Activated naive CD8-positive, alpha-beta T cell treated with anti-CD3 and anti-CD28 coated beads, Interleukin-2, amount 50 U/mL, for 16 hours (primary cell): ENCODE data around the gene SSTR5.

Experiments
- DNase-seq: peaks from one replicate; pipeline ENCODE4 v3.0.0-alpha.2; 2020; ENCODE audit warnings: low read depth, low spot score

The SSTR5 gene

DNA sequence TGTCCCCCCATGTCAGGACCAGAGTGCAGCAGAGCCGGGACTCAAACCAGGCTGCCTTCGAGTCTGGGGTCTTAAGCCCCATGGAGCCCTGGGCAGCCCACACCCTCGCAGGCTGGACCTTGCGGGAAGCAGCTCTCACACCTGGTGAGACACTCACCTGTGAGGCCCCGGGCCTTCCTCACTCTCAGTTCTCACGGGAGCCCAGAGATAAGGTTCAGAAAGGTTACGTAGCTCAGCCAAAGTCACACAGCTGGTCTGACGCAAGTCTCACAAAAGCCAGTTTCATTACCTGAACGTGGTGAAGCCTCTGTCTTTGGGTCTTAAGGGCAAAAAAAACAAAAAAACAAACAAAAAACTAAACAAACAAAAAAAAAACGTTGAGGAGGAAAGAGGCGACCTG, 32.8 kb upstream of the SSTR5 start:
- no peak for DNase-seq

DNA sequence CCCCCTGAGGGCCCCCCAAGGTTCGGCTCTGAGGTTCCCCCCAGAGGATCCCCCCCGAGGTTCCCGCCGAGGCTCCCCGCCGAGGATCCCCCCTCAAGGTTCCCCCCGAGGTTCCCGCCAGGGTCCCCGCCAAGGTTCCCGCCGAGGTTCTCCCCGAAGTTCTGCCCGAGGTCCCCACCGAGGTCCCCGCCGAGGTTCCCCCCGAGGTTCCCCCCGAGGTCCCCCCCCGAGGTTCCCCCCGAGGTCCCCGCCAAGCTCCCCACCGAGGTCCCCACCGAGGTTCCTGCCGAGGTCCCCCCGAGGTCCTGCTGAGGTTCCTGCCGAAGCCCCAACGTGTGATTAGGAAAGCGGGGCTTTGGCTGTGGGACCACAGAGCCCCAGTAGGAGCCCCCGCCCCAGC, 32.2 kb upstream of the SSTR5 start:
- no peak for DNase-seq

DNA sequence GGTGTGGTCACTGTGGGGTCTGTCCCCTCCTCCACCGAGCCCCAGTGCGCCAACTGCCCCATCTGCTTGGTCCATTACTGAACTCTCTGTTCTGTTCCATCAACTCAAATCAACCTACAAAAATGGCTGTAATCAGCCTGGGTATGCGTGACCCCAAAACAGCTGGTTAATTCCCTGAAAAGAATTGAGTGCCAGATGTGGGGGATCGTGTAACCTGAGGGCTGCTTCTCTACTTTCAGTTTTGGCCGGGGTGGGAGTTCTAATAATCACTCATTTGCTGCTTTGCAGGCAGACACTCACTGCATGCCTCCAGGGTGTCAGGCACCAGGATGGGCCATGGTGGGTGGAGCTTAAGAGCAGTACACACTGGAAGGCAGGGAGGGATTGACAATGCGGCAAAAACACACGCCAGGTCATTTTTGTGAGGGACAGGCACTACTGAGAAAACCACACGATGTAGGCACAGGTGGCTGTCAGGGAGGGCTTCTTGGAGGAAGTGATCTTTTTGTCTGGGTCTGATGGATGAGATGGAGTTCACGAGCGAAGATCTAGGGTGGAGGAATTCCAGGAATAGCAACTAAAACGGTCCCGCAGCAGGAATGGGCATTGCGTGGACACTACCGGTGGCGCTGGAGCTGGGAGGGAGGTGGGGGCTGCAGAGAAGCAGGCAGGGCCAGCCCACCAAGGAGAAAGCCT, 30.4 kb upstream of the SSTR5 start:
- DNase-seq = no peak

DNA sequence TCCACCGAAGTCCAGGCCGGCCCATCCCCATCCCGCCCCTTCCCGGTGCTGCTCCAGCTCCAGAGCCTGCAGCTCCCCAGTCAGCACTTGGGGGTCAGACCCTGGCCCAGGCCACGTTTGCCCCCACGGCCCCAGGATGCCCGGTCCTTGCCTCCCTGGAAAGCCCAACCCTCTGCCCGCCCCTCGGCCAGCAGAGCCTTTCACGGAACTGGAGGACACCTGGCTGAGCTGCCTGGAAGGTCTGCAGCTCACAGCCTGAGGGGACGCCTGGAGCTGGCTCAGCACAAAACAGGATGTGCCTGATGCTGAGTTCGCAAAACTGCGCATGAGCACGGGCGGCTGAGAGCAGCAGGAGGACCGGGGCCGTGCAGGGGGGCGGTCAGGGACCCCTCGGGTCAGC, 29.7 kb upstream of the SSTR5 start:
- DNase-seq = no peak

DNA sequence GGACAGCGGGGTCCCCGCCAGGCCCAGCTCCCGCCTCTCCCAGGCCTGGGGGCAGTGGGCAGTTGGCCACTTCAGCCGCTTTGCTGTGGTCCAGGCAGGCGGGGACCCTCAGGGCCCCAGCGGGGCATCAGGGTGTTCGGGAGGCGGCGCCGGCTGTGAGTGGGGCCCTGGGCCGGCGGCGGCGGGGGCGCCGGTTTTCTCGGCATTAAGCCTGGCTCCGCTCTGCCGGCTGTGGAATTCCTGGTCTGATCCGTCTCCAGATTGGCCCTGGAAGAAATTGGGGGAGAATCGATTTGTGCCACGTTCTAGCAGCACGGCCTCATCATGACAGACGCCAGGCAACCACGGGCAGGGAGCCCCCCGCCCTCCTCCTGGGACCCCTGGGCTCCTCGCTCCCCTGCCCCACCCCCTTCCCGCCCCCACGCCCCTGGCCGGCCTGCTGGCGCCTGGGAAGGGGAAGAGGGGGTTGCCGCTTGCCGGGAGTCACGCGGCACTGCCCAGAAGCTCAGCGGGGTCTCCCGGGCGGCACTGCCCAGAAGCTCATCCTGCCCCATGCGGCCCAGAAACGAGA, 28.6 kb upstream of the SSTR5 start:
- no peak for DNase-seq

DNA sequence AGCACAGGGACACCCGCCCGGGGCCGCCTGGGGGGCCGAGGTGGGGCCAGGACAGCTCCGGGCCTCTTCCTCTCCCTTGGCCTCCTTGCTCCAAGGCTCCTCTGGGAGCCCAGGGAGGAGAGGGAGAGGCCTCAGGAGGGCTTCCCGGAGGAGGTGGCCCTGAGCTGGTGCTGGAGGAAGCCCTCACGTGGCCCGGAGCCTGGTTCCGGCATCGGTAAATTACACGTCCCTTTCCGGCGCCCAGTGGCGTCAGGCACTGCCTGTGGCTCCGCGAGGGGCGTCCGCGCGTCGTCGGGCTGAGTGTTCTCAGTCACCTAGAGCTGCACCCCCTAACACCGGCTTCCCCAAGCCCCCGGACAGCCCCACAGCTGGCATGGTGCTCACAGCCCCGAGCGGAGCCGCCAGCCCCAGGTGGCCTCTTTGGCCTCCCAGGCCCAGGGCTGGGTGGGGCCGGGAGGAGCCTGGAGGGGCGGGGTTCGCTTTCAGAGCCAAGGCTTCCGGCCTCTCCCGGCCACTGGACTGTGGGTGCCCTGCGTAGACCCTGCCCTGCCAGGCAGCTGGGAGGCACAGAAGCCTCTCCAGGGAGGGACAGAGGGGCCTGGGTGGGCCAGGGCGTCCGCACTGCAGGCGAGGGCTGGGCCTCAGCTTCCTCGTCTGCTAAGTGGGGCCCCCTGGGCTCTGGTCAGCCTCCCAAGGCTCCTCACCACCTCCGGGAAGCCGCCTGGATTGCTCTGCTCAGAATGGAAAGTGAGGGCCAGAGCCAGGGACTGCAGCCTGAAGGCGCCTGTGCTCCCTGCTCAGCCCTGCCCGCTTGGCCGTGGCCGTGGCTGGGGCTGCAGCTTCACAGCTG, 27.9 kb upstream of the SSTR5 start:
- no peak for DNase-seq

DNA sequence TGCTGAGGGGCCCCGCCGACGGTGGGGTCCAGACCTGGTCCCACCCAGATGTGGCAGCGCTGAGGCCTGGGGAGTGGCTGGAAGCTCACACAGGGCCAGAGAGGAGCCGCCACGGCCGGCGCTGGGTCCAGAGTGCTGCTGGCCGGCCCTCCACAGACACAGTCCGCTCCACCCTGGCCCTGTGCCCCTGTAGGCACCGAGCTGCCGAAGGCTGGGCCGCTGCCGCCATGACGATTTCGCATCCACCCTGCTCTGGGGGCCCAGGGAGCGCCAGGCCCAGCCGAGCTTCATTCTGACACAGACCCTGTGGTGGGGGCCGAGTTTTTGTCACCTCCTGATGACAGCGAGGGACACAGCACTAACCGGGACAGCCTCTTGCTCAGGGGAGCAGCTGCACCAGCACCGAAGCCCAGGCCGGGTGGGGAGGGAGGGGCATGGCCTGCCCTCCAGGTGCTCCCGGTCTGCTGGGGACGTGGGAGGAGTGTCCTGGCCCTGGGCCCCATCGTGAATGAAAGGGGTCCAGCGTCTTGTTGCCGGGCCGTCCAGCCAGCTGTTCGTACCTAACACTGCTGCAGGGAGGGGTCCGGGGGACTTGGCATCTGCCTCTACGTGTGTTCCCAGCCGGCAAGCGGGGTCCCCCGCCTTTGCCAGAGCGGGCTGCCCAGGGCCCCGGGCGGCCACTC, 27.1 kb upstream of the SSTR5 start:
- no peak for DNase-seq

DNA sequence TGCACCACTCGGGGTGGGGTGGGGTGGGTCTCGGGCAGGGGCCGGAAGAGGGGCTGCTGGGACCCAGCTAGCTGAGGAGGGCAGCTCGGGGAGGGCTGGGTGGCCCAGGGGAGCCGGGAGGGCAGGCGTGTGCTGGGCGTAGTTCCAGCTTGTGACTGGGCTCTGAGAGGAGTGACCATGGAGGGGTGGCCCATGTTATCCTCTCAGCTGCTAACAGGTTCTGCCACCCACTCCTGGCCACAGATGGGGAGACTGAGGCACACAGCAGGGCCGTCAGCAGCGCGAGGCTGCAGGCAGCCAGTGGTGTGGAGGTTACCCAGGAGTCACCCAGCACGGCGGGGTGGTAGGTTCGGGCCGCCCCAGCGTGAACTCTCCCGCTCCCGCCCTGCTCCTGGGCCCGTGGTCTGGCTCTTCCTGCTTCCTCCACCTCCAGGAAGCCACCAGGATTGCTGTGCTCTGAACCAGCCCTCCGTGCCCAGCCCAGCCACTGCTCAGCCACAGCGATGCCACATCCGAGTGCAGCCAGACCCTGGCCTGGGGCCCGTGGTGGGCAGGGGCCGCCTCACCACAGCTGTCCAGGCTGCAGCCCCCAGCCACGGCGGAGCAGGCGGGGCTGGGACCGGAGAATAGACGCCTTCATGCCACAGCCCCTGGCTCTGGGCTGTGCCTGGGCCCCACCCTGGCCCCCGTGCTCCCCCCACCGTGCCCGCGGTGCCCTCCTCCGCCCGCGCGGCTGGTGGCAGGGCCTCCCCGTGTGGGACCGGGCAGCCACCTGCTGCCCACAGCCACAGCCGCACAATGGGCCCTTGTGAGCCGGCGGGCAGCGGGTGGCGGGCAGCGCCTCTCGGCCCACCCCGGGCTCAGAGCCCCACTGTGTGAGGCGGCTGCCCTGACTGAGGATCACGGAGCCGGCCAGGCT, 26.3 kb upstream of the SSTR5 start:
- no peak for DNase-seq

DNA sequence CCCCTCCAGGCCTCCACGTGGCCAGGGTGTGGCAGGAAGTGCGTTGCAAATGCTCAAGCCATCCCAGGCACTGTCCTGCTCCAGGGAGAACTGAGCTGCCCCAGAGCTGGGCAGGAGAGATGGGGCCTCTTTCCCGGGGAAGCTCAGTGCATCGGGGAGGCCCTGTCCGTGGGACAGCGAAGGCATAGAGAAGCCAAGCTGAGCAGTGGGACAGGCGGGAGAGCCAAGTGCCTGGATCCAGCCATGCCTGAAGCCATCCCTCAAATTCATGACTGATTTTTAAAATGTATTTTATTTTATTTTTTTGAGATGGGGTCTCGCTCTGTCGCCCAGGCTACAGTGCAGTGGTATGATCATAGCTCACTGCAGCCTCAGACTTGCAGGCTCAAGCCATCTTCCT, 25.4 kb upstream of the SSTR5 start:
- no peak for DNase-seq

DNA sequence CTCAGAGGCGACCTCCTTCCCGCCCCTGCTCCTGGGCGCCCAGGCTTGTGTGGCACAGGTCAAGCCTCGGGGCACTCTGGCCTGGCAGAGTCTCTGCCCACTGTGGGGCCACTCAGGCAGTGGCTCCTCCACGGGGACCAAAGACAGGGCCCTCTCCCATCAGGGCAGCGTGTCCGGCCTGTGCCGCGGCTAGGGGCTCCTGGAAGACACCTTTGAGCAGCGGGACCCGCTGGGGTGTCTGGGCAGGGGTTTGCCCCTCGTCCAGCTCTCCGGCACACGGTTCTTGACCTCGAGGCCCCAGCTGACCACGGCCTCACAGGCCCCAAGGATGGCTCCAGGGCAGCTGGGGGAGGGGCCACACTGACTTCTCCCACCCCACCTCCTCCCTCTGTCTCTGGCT, 24.7 kb upstream of the SSTR5 start:
- DNase-seq = no peak

DNA sequence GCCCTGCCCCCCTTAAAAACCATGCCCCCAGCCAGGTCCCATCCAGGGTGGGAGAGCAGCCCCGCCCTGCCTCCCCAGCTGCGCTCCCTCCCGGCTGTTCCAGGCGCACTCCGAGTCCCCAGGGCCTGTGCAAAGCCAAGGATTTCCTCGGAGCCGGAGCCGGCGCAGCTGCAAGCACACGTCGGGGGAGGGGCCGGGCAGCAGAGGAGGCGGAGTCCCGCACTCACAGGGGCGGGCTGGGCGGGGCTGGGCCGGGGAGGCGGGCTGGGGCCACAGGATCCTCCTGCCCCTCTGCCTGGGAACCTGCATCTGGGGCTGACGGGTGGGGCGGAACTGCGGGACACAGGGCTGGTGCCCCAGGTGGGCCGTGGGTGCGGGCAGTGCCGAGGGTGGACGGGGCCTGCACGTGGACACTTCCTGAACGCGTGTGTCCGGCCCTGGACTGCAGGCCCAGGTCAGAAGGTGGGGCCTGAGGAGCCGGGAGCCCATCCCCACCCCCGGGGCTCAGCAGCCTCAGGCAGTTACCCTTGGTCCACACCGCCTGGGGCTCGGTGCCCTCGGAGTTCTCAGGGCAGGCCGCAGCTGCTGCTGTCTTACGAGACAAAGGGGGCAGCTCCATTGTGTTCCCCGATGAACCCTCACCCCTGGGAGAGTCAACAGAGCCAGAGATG, 24.0 kb upstream of the SSTR5 start:
- no peak for DNase-seq

DNA sequence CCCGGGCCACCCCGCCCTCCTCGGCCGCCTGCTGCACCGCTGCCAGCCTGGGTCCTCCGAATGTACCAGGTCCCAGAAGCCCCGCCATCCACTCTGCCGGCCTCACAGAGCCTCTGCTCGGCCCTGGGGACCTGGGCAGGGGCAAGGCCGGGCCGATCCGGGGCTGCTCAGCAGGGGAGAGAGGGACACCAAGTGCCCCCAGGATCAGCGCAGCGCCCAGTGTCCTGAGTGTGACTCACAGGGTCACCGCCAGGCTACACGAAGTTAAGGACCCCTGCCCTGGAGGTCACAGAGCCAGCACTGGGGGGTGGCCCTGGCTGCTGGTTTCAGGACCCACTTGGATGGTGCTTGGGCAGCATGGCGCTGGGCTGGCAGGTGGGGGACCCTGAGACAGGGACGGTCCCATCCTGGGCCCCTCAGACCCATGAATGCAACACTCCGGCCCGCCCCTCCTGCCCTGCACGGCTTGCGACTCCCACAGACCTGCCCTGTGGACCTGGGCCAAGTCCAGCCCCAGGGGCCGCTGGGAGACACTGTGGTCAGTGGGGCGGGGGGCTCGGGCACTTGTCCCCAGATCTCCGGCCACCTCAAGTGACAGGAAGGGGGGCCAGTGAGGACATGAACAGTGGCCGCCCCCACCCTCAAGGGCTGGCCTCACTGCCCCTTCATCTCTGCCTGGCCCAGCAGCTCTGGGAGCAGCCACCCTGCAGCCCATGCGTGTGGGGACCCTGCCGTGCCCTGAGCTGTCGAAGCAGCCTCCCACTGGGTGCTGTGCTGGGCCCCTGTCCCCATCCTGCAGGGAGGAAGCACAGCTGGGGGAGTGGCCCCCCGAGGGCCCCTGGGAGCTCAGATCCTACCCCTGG, 23.2 kb upstream of the SSTR5 start:
- no peak for DNase-seq

DNA sequence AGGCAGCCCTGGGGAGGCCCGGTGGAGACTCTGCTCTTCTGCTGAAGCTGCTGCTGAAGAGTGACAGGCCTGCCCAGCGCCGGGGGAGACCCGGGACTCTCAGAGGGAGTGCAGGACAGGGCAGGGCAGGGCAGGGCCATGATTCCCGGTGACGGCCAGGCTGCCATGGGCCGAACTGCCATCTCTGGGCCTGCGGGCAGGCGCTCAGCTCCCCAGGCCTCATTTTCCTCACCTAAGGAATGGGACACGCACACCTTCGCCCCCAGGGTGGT, 22.6 kb upstream of the SSTR5 start:
- DNase-seq = no peak

DNA sequence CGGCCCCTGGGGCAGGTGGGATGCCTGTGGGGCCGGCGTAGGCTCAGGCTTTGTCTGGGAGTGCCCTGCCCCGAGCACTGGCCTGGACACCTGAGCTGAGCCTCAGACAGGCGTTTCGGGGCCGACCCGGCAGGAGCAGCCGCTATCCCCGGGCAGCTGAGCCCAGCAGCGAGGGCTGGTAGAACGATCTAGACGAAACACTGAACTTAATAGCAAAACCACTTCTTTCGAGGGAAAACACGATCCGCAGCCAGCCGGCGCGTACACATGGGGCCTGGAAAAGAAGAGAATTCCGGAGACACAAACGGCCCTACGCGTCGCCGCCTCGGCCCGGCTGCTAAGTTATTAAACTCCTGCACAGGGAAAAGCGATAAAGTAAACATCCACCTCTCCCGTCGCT, 22.0 kb upstream of the SSTR5 start:
- no peak for DNase-seq

DNA sequence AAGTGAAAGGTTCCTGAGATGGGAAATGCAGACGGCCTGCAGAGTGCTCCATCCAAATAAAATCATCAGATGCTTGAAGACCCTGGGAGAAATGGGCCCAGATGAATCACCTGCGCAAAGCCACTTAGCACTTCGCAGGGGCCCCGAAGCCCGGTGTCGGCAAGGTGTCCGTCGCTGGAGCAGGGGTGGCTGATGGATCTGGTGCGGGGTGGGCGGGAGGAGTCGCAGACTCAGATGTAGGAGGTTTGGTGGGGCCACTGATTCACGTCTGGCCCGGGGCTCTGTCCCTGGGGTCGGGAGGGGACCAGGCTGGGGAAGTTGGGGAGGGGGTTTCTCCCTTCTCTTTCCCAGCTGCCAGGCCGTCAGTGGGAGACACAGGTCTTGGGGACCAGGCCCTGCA, 21.6 kb upstream of the SSTR5 start:
- no peak for DNase-seq

DNA sequence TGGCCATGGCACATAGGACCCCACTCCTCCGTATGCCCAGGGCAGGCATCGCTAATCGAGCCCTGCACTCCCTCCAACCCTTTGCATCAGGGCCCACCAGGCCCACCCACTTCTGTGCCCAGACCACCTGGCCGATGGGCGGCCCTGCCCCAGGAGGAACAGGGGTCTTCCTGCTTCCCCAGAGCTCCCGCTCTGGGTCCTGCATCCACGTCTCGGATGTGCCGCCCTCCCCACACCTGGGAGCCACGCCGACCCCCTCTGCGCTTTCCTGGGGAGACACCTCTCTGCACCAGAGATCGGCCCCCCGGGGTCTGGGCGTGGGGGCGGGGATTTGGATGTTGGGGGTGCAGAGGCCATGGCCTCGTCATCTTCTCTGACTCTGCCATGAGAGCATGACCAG, 21.1 kb upstream of the SSTR5 start:
- no peak for DNase-seq

DNA sequence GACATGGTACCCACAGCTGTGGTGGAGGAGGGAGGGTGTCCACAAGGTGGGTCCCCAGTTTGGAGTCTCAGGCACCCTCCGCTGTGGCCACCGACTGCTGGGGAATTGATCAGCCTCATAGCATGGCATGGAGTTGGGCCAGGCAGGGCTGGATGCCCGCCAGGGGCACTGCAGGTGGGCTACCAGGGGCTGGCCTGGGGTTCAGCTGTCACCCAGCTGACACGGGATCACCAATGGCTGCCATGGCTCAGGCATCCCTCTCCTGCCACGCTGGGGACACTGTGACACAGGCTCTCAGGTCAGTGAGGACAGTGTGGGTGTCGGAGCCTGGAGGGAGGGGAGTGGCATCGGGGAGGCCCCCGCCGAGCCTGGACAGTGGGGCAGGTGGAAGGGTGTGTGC, 19.8 kb upstream of the SSTR5 start:
- DNase-seq = no peak

DNA sequence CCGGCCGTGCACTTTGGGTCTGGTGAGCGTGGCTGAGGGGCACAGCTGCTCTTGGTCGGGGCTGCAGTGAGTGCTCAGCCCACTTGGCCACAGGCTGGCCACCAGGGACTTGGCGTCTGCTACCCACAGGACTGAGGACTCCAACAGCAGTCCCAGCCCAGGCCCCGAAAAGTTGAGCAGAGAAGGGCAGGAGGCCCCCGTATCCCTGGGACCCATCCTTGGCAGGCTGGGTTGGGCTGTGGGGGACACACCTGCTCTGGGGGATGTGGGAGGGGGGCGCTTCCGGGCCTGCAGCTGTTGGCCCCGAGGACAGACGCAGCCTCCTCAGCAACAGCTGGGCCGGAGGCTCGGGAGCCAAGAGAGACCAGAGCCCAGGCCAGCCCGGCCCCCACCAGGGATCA, 19.4 kb upstream of the SSTR5 start:
- no peak for DNase-seq

DNA sequence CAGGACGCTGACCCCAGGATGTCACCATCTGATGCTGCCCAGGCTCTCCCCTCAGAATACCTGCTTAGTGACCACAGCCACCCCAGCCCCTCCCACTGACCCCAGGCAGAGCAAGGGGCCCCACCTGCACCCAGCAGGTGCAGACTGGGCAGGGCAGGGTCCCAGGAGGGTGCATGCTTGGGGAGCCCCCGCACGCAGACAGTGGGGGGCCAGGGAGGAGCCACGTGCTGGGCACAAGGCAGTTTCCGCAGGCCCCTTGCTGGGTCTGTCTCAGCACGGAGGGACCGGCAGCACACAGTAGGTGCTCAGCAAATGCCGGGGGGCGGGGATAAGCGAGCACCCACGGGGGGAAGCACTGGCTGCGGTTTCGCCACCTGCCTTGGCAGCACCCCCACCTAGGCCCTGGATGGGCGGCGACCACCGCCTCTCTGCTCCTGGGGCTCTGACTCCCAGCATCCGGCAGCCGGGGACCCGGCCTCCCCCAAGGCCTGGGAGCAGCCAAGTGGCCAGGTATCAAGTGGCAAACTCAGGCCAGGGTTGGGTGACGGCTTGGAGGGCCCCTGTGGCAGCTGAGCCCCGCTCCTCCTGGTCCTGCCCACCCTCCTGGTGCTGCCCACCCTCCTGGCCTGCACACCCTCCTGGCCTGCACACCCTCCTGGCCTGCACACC, 18.7 kb upstream of the SSTR5 start:
- no peak for DNase-seq
